ENCODE results near the gene ENPP5. TPM values are rescaled to one million over a fixed set of nuclear protein-coding genes. Genes with fewer than 3 reads are reported as not detected.

ENPP5 gene
- total and polyA plus RNA-seq, 12 donors: 1.8 to 6.0 (median 4.5) TPM

- H3K4me3 ChIP-seq: no peak overlapping the region
- peaks cover 0 to 5% (median 0%) of the 10 kb centered on the region in 11 donors for H3K9me3 ChIP-seq
- ATAC-seq (peak in 2 of 8 donors; percentile 27 to 60), DNase-seq (no peak)
- H3K27ac ChIP-seq: no peak overlapping the region
- no peaks in the 10 kb centered on the region for H3K27me3 ChIP-seq
- no peaks in the 10 kb centered on the region for H3K4me1 ChIP-seq
- no peaks in the 10 kb centered on the region for H3K36me3 ChIP-seq
- 97% methylated on average over 29 of the region's 29 CpGs for WGBS, 2 donors
- intact Hi-C loops (cut with DNase I): loop anchor here in 6 of 10 donors (5.0 to 10.0 kb wide), 5 partner anchors 108 to 280 kb away; no protein-coding TSS in a partner anchor
- no peak for TF ChIP-seq CTCF (IDR thresholded peaks at IDR 0.05)
Observed at GRCh38 chr6:46204880-46205650, 34.3 kb upstream of the ENPP5 start.

- intact Hi-C loops (cut with DNase I): loop anchor here in 2 of 10 donors (10.0 kb wide), 2 partner anchors 109 to 279 kb away; no protein-coding TSS in a partner anchor
- no peak for TF ChIP-seq CTCF (IDR thresholded peaks at IDR 0.05)
- Histone ChIP-seq H3K4me3 (no peak overlapping the region), H3K27me3 (no peaks in the 10 kb centered on the region), H3K9me3 (peaks cover 0 to 5% (median 0%) of the 10 kb centered on the region in 11 donors), H3K36me3 (no peaks in the 10 kb centered on the region), H3K4me1 (peaks cover 0 to 8% (median 0%) of the 10 kb centered on the region in 9 donors), H3K27ac (no peak overlapping the region)
- 57% methylated on average over 2 of the region's 2 CpGs for WGBS, 2 donors
- ATAC-seq (no peak), DNase-seq (no peak)
Observed at GRCh38 chr6:46203391-46204177, 32.8 kb upstream of the ENPP5 start.

- intact Hi-C loops (cut with DNase I): loop anchor here in 2 of 10 donors (10.0 kb wide), 2 partner anchors 107 to 277 kb away; no protein-coding TSS in a partner anchor
- no peak overlapping the region for H3K4me3 ChIP-seq
- H3K4me1 ChIP-seq: peaks cover 0 to 8% (median 0%) of the 10 kb centered on the region in 9 donors
- no peaks in the 10 kb centered on the region for H3K36me3 ChIP-seq
- ATAC-seq: no peak
- no peak for TF ChIP-seq CTCF (IDR thresholded peaks at IDR 0.05)
- H3K27me3 ChIP-seq: no peaks in the 10 kb centered on the region
- no peak overlapping the region for H3K27ac ChIP-seq
- H3K9me3 ChIP-seq: peaks cover 0 to 5% (median 0%) of the 10 kb centered on the region in 11 donors
- WGBS, 2 donors: 74 to 75% methylated on average over 4 of the region's 4 CpGs
- DNase-seq: no peak
Observed at GRCh38 chr6:46201702-46202101, 30.9 kb upstream of the ENPP5 start.

GRCh38 chr6:46199387-46199786, 28.6 kb upstream of the ENPP5 start:
- Histone ChIP-seq H3K27me3 (no peaks in the 10 kb centered on the region), H3K36me3 (no peaks in the 10 kb centered on the region), H3K4me3 (no peak overlapping the region), H3K27ac (no peak overlapping the region), H3K9me3 (peaks cover 0 to 5% (median 0%) of the 10 kb centered on the region in 11 donors), H3K4me1 (peaks cover 0 to 8% (median 0%) of the 10 kb centered on the region in 9 donors)
- no peak for DNase-seq
- intact Hi-C loops (cut with DNase I): loop anchor here in 1 of 10 donors (10.0 kb wide), 1 partner anchor 265 kb away; no protein-coding TSS in a partner anchor
- ATAC-seq: peak in 2 of 8 donors; percentile 68 to 89
- no peak for TF ChIP-seq CTCF (IDR thresholded peaks at IDR 0.05)
- WGBS, 2 donors: 63 to 80% methylated on average over 5 of the region's 5 CpGs
